OCI-LY1 (cell line): ENCODE results near the gene NABP2.

Experiments used
- CTCF ChIP-seq: fragments of 200-600 bp; sonication (generic), shearing (Covaris generic); IDR thresholded peaks from 2 replicates; pipeline ENCODE4 v1.5.1; 2017; ENCODE audit warnings: mild to moderate bottlenecking, antibody characterized with exemption, low read length, moderate library complexity, mixed read lengths
- EZH2 ChIP-seq: fragments of 200-600 bp; sonication (generic), shearing (Covaris generic); IDR thresholded peaks from 2 replicates; pipeline ENCODE4 v1.8.0; 2017; ENCODE audit warnings: borderline replicate concordance, mixed run types, mild to moderate bottlenecking, antibody characterized with exemption, low read length, moderate library complexity, mixed read lengths

GRCh38 chr12:56229916-56230431 is 5.8 kb downstream of the NABP2 start, which contains the start of gene SLC39A5:
- TF ChIP-seq CTCF (no peak), EZH2 (no peak)
